ENCODE measurements around the gene HEXA. TPM values are rescaled to one million over a fixed set of nuclear protein-coding genes. Genes with fewer than 3 reads are reported as not detected.

HEXA gene
- total and polyA plus RNA-seq, 2 of the 8 experiments (the other 6 are each of a cell fraction or from before 2014, with no cell fraction given) = 52.5 to 73.7 TPM

GRCh38 chr15:72340366-72340765 is 35.4 kb downstream of the HEXA start:
- no peak for DNase-seq (ENCODE audit: low read depth in 1 of 2, low spot score in 2 of 2)
- Histone ChIP-seq H3K4me2 (ENCODE audit: insufficient read depth in 1 of 2, low read depth in 2 of 2, low read length in 2 of 2) (no peak overlapping the region), H3K36me3 (ENCODE audit: control insufficient read depth in 2 of 4, insufficient read depth in 4 of 4, low read length in 3 of 4) (peaks cover 0 to 10% (median 6%) of the 10 kb centered on the region in 4 experiments; a peak in 6 of 8 replicates), H3K4ac (replicated peaks; ENCODE audit: insufficient read length, low read depth, low read length) (no peak overlapping the region), H3K4me1 (replicated peaks in 1 of 4; ENCODE audit: control insufficient read depth in 3 of 4, insufficient read depth in 4 of 4, low read length in 3 of 4) (peaks cover 0 to 2% (median 2%) of the 10 kb centered on the region in 4 experiments; a peak in 4 of 7 replicates), H2AFZ (ENCODE audit: low read length) (no peak overlapping the region), H2BK120ac (replicated peaks; ENCODE audit: low read depth, low read length) (no peak overlapping the region), H4K5ac (ENCODE audit: insufficient read length, low read depth, low read length) (no peak overlapping the region), H3K9me3 (ENCODE audit: insufficient read depth in 2 of 2, low read depth in 1 of 2, low read length in 1 of 2) (no peaks in the 10 kb centered on the region), H2AK5ac (ENCODE audit: low read depth, low read length) (no peak overlapping the region), H3K4me3 (ENCODE audit: extremely low read depth in 1 of 4, insufficient read depth in 2 of 4, low read depth in 3 of 4, low read length in 4 of 4) (no peak overlapping the region), H2BK5ac (ENCODE audit: low read depth, low read length) (no peak overlapping the region), H3K79me2 (ENCODE audit: control insufficient read depth in 1 of 2, insufficient read depth in 2 of 2, low read length in 2 of 2) (no peaks in the 10 kb centered on the region), H3K9ac (replicated peaks in 1 of 4; ENCODE audit: extremely low read depth in 1 of 4, low read depth in 3 of 4, low read length in 3 of 4) (no peak overlapping the region; a peak in 1 of 7 replicates), H3K14ac (ENCODE audit: insufficient read length) (no peak overlapping the region), H3K27me3 (replicated peaks in 1 of 4; ENCODE audit: control insufficient read depth in 3 of 4, extremely low read depth in 1 of 4, insufficient read depth in 3 of 4, low read length in 3 of 4) (no peaks in the 10 kb centered on the region), H3K56ac (replicated peaks; ENCODE audit: insufficient read length, low read depth, low read length) (no peak overlapping the region), H3K18ac (ENCODE audit: extremely low read depth, low read length) (no peak overlapping the region), H4K20me1 (replicated peaks in 1 of 2; ENCODE audit: control insufficient read depth in 1 of 2, insufficient read depth in 2 of 2, low read length in 2 of 2) (peaks cover 0 to 1% of the 10 kb centered on the region in 2 experiments), H2BK15ac (ENCODE audit: low read length) (no peak overlapping the region), H4K91ac (replicated peaks; ENCODE audit: insufficient read length, low read length) (no peak overlapping the region), H3K79me1 (ENCODE audit: low read depth, low read length) (no peaks in the 10 kb centered on the region), H3K23me2 (ENCODE audit: low read depth, low read length) (no peaks in the 10 kb centered on the region; the same call in 1 of the 2 replicates), H3K27ac (ENCODE audit: low read depth, low read length) (no peak overlapping the region), H3K23ac (ENCODE audit: insufficient read length) (no peak overlapping the region), H4K8ac (ENCODE audit: extremely low read depth, insufficient read depth, low read length) (no peak overlapping the region), H2BK20ac (ENCODE audit: low read length) (no peak overlapping the region), H2BK12ac (ENCODE audit: low read depth, low read length) (no peak overlapping the region)
- ChIA-PET CTCF (ENCODE audit: partially characterized antibody) (interaction anchor here (0.6 to 4.7 kb wide), 10 partner anchors 10 to 259 kb away, joined by 3 to 30 read pairs (median 4); no protein-coding TSS in a partner anchor), POLR2A (ENCODE audit: partially characterized antibody) (interaction anchor here (0.6 to 0.9 kb wide), 3 partner anchors 9 to 73 kb away, joined by 3 read pairs; no protein-coding TSS in a partner anchor)
- 86% methylated on average over 1 of the region's 1 CpG; no CpG with 5 or more reads in 1 of the 2 experiments for WGBS, 2 experiments (ENCODE audit: extremely low coverage in 1 of 2, insufficient coverage in 1 of 2, insufficient read length in 1 of 2, insufficient replicate concordance in 2 of 2, low coverage in 1 of 2, low lambda C conversion rate in 2 of 2, missing lambda C conversion rate in 1 of 2)
- no peak for FAIRE-seq
- TF ChIP-seq CTCF (IDR thresholded peaks at IDR 0.05; ENCODE audit: control extremely low read depth in 1 of 3, insufficient read depth in 1 of 3, low read depth in 1 of 3, low read length in 3 of 3) = no peak
- TF ChIP-seq TAF1 (IDR thresholded peaks at IDR 0.05; ENCODE audit: low read depth, low read length) = no peak
- TF ChIP-seq KDM4A (IDR thresholded peaks at IDR 0.05; ENCODE audit: low read depth, low read length, severe bottlenecking) = no peak
- no peak for TF ChIP-seq MAFK (IDR thresholded peaks at IDR 0.05; ENCODE audit: low read depth, low read length)
- TF ChIP-seq MAX (IDR thresholded peaks at IDR 0.05) = no peak
- TF ChIP-seq SIN3A (conservative IDR thresholded peaks at IDR 0.05 in 1 of 2, IDR thresholded peaks at IDR 0.05 in 1 of 2; ENCODE audit: low read depth in 1 of 2, low read length in 2 of 2) = no peak
- TF ChIP-seq SAP30 (IDR thresholded peaks at IDR 0.05; ENCODE audit: insufficient read depth, insufficient replicate concordance, low read length) = no peak
- no peak for TF ChIP-seq RBBP5 (IDR thresholded peaks at IDR 0.05; ENCODE audit: borderline replicate concordance, low read depth, low read length)
- no peak for TF ChIP-seq SUZ12 (IDR thresholded peaks at IDR 0.05; ENCODE audit: low read length)
- no peak for TF ChIP-seq NANOG (IDR thresholded peaks at IDR 0.05; ENCODE audit: insufficient read depth, low read depth, low read length, poor library complexity, severe bottlenecking)
